Measurements from ENCODE around the gene DPP8.

Gene DPP8

GRCh38 chr15:65423976-65424679 is 93.4 kb downstream of the DPP8 start:
- no peak for DNase-seq

GRCh38 chr15:65423150-65423975 is 94.1 kb downstream of the DPP8 start:
- DNase-seq: no peak

GRCh38 chr15:65421360-65422215 is 95.9 kb downstream of the DPP8 start:
- peak; percentile 44 for DNase-seq

GRCh38 chr15:65420975-65421359 is 96.5 kb downstream of the DPP8 start:
- no peak for DNase-seq

GRCh38 chr15:65418596-65418995 is 98.9 kb downstream of the DPP8 start:
- DNase-seq: no peak

GRCh38 chr15:65416845-65417416 is 100.6 kb downstream of the DPP8 start:
- DNase-seq: no peak

GRCh38 chr15:65414841-65415621 is 102.5 kb downstream of the DPP8 start:
- peak; percentile 54 for DNase-seq

GRCh38 chr15:65413760-65414144 is 103.7 kb downstream of the DPP8 start:
- DNase-seq: no peak

- DNase-seq: no peak
Observed at GRCh38 chr15:65413051-65413759, 104.3 kb downstream of the DPP8 start.

- DNase-seq: no peak
Observed at GRCh38 chr15:65412556-65412955, 104.9 kb downstream of the DPP8 start.

- DNase-seq: no peak
Observed at GRCh38 chr15:65411465-65412071, 105.9 kb downstream of the DPP8 start.

GRCh38 chr15:65410972-65411371 is 106.5 kb downstream of the DPP8 start:
- no peak for DNase-seq

GRCh38 chr15:65410036-65410435 is 107.5 kb downstream of the DPP8 start:
- DNase-seq: no peak

GRCh38 chr15:65409036-65409631 is 108.4 kb downstream of the DPP8 start:
- DNase-seq: no peak

GRCh38 chr15:65408324-65409035 is 109.0 kb downstream of the DPP8 start:
- no peak for DNase-seq

- DNase-seq: no peak
Observed at GRCh38 chr15:65406424-65407000, 111.0 kb downstream of the DPP8 start.

- no peak for DNase-seq
Observed at GRCh38 chr15:65405791-65406423, 111.6 kb downstream of the DPP8 start.

GRCh38 chr15:65404186-65404872 is 113.2 kb downstream of the DPP8 start:
- no peak for DNase-seq

Measured in NCI-H1105 treated with DMSO at 0.1 percent for 48 hours (cell line).